ENCODE data around the gene GAGE1.
"Not testable (repeated sequence)": the region's sequence is repeated elsewhere in the genome, so short reads cannot be mapped to it uniquely, and the experiment has no call there.

The GAGE1 gene, protein sequence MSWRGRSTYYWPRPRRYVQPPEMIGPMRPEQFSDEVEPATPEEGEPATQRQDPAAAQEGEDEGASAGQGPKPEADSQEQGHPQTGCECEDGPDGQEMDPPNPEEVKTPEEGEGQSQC

GRCh38 chrX:49598720-49599119, at the start of gene GAGE1:
TSS of gene GAGE1 (plus strand) at chrX:49599020. CDS start at chrX:49600175, 1,155 bp downstream.
- not testable (repeated sequence) for DNase-seq

- not testable (repeated sequence) for DNase-seq
Measured at GRCh38 chrX:49550989-49551388, 47.8 kb upstream of the GAGE1 start, which contains the start of gene GAGE12E. TSS of gene GAGE12E (plus strand) at chrX:49551289. CDS start at chrX:49552444, 1,155 bp downstream.

GRCh38 chrX:49560542-49560941, 38.3 kb upstream of the GAGE1 start, which contains the start of gene GAGE12F:
TSS of gene GAGE12F (plus strand) at chrX:49560842. CDS start at chrX:49561997, 1,155 bp downstream.
- DNase-seq = not testable (repeated sequence)

GRCh38 chrX:49568728-49569127, 30.1 kb upstream of the GAGE1 start:
- not testable (repeated sequence) for DNase-seq

- DNase-seq = not testable (repeated sequence)
Measured at GRCh38 chrX:49569152-49569551, 29.7 kb upstream of the GAGE1 start.

DNA sequence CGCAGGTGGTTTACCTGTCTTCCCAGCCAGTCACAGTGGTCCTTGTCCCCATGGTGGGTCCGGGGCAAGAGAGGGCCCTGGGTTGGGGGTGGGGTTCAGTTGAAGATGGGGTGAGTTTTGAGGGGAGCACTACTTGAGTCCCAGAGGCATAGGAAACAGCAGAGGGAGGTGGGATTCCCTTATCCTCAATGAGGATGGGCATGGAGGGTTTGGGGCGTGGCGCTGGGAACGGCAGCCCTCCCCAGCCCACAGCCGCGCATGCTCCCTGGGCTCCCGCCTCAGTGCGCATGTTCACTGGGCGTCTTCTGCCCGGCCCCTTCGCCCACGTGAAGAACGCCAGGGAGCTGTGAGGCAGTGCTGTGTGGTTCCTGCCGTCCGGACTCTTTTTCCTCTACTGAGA, 28.7 kb upstream of the GAGE1 start, which contains the start of gene GAGE12G:
Gene GAGE12G, plus strand, starts transcription at position 301 of the 400 bp plus-strand sequence. CDS start 1,155 bp downstream, outside the sequence.
- DNase-seq = not testable (repeated sequence)

- DNase-seq = not testable (repeated sequence)
Measured at GRCh38 chrX:49579649-49580048, 19.2 kb upstream of the GAGE1 start, which contains the start of gene GAGE12H. TSS of gene GAGE12H (plus strand) at chrX:49579949. CDS start at chrX:49581104, 1,155 bp downstream.

- DNase-seq = not testable (repeated sequence)
Measured at GRCh38 chrX:49589196-49589595, 9.6 kb upstream of the GAGE1 start, which contains the start of gene GAGE2A. TSS of gene GAGE2A (plus strand) at chrX:49589496. CDS start at chrX:49590651, 1,155 bp downstream.

GRCh38 chrX:49589769-49590478, 8.9 kb upstream of the GAGE1 start:
- DNase-seq = peak; percentile 2

- DNase-seq = not testable (repeated sequence)
Measured at GRCh38 chrX:49590488-49590887, 8.3 kb upstream of the GAGE1 start.

DNA sequence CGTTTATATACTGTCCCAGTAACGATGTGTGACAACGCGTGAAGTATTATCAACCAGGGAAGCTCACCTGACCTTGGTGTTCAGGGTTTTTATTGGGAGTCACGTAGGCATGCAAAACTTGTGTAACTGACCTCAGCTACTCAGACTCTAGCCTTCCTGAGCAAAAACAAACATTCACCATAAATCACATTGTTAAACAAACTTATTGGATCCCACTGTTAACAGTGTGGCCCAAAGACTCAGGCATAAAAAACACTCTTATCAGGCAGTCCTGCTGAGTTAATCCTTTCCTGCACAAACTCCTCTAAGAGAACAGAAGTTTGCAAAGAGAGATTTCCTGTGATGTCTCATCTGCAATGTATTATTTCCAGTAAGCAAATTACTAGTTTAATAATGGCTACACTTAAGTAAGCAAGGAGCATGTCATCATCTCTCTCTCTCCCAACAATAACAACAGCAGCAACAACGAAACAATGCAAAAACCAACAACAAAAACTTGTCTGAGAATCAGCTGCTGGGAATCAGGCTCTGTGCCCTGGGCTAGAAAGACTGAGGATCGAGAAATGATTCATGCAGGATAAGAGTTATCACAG, 12.0 kb downstream of the GAGE1 start:
- no peak for DNase-seq

DNA sequence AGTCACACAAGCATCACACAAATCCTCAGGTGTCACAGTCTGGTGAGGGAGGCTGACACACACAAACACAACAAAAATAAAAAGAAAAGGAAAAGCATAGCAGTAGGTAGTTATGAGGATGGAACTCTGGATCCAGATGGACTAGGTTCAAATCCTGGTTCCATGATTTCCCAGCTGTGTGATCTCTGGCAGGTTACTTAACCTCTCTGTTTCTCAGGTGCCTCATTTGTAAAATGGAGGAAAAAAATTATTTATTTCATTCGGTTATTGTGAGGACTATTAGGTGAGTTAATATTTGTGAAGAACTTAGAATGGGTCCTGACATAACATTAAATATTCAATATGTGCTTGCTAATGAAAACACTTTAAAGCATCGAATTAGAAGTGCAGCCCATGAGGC, 19.8 kb downstream of the GAGE1 start:
- no peak for DNase-seq

DNA sequence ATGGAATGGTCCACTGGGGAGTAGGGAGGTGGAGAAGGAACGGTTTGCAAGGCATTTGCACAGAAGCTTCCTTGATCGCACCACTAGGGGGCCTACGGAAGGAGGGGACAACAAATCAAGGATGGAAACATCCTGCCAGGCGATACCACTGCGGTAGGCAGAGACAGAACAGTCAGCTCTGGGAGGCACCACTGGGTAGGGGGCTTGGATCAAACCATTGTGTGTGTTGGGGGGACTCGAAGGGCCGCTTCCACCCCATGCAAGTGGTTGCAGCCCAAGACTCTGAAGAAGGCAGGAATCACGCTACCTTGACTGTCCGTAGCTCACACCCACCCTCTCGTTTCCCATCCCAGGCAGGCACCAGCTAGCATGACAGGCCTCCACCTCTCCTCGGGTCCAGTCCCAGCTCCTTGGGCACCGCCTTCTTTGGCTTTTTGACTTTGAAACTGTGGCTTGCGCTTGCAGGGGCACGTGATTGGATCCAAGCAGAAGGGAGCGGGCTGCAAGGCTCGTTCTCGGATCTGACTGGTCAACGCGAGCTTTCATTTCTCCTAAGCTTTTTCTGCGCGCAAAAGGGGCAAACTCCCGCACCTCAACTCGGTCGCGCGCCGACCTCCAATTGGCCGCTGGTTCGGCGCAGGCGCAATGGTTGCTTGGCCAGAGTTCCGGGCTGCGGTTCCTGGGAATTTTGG, 28.4 kb downstream of the GAGE1 start:
- peak; percentile 4 for DNase-seq

GRCh38 chrX:49644991-49645637, 46.3 kb downstream of the GAGE1 start:
- DNase-seq = no peak

- DNase-seq = no peak
Measured at GRCh38 chrX:49656533-49656932, 57.7 kb downstream of the GAGE1 start.

Measured in stimulated activated CD4-positive, alpha-beta T cell treated with anti-CD3 and anti-CD28 coated beads, Interleukin-4, amount 100 ng/mL, for 1 hour (primary cell).